Stomach smooth muscle (tissue), 2 donors: Measurements from ENCODE around the gene RNF114.
A peak's percentile ranks its signal among the peaks of the same experiment; 100 is the strongest.
"Not testable (repeated sequence)": the region's sequence is repeated elsewhere in the genome, so short reads cannot be mapped to it uniquely, and the experiment has no call there.

Source experiments
- H3K27ac ChIP-seq: one replicate; pipeline ENCODE4 v1.7.0; 2013; ENCODE audit warnings: mild to moderate bottlenecking, low read length, inconsistent platforms
- H3K27me3 ChIP-seq, 2 donors: one replicate each; pipeline ENCODE4 v1.7.0; 2013; ENCODE audit warnings: low read length in 2 of 2; ENCODE audit not compliant: insufficient read depth in 2 of 2, control insufficient read depth in 1 of 2
- H3K36me3 ChIP-seq, 2 donors: one replicate each; pipeline ENCODE4 v1.7.0; 2013; ENCODE audit warnings: low read length in 2 of 2; ENCODE audit not compliant: control insufficient read depth in 2 of 2, insufficient read depth in 2 of 2
- H3K4me1 ChIP-seq: one replicate; pipeline ENCODE4 v1.7.0; 2013; ENCODE audit warnings: low read length; ENCODE audit not compliant: control insufficient read depth, insufficient read depth
- H3K4me3 ChIP-seq, 2 donors: one replicate each; pipeline ENCODE4 v1.7.0; 2013; ENCODE audit warnings: low read length in 2 of 2
- H3K9ac ChIP-seq, 2 donors: one replicate each; pipeline ENCODE4 v1.7.0; 2013; ENCODE audit warnings: low read length in 2 of 2, mild to moderate bottlenecking in 1 of 2
- H3K9me3 ChIP-seq, 2 donors: one replicate each; pipeline ENCODE4 v1.7.0; 2013; ENCODE audit warnings: low read length in 2 of 2; ENCODE audit not compliant: control insufficient read depth in 2 of 2
- donor health status: healthy.
- donor health status: Pancreatic carcinoma.

The RNF114 gene

GRCh38 chr20:49969946-49970345 is 33.7 kb downstream of the RNF114 start:
- H3K9me3 ChIP-seq = no peaks in the 10 kb centered on the region
- H3K36me3 ChIP-seq = peaks cover 0 to 3% of the 10 kb centered on the region in 2 donors
- no peaks in the 10 kb centered on the region for H3K27me3 ChIP-seq
- no peaks in the 10 kb centered on the region for H3K4me1 ChIP-seq
- no peak overlapping the region for H3K27ac ChIP-seq
- no peak overlapping the region for H3K4me3 ChIP-seq
- no peak overlapping the region for H3K9ac ChIP-seq

GRCh38 chr20:49970498-49970897 is 34.3 kb downstream of the RNF114 start:
- no peaks in the 10 kb centered on the region for H3K27me3 ChIP-seq
- H3K27ac ChIP-seq = no peak overlapping the region
- no peak overlapping the region for H3K4me3 ChIP-seq
- H3K4me1 ChIP-seq = no peaks in the 10 kb centered on the region
- H3K9ac ChIP-seq = no peak overlapping the region
- no peaks in the 10 kb centered on the region for H3K9me3 ChIP-seq
- H3K36me3 ChIP-seq = peaks cover 0 to under 1% of the 10 kb centered on the region in 2 donors

GRCh38 chr20:49973981-49974380 is 37.8 kb downstream of the RNF114 start:
- Histone ChIP-seq H3K36me3 (no peaks in the 10 kb centered on the region), H3K9me3 (no peaks in the 10 kb centered on the region), H3K27me3 (no peaks in the 10 kb centered on the region), H3K4me1 (peaks cover 2% of the 10 kb centered on the region), H3K4me3 (no peak overlapping the region), H3K9ac (no peak overlapping the region), H3K27ac (no peak overlapping the region)

GRCh38 chr20:49976542-49976941 is 40.3 kb downstream of the RNF114 start:
- Histone ChIP-seq H3K36me3 (no peaks in the 10 kb centered on the region), H3K27ac (no peak overlapping the region), H3K27me3 (no peaks in the 10 kb centered on the region), H3K4me3 (no peak overlapping the region), H3K9ac (no peak overlapping the region), H3K9me3 (no peaks in the 10 kb centered on the region), H3K4me1 (peaks cover 6% of the 10 kb centered on the region)

GRCh38 chr20:49977740-49978139 is 41.5 kb downstream of the RNF114 start:
- H3K4me3 ChIP-seq, H3K9me3 ChIP-seq, H3K27ac ChIP-seq, H3K27me3 ChIP-seq, H3K9ac ChIP-seq, H3K36me3 ChIP-seq: not testable (repeated sequence)
- peaks cover 16% of the 10 kb centered on the region for H3K4me1 ChIP-seq

GRCh38 chr20:49978685-49979029 is 42.5 kb downstream of the RNF114 start:
- Histone ChIP-seq H3K9ac (peak overlapping the region in 1 of 2 donors; percentile 6), H3K9me3 (no peaks in the 10 kb centered on the region), H3K27ac (no peak overlapping the region), H3K4me3 (no peak overlapping the region), H3K36me3 (no peaks in the 10 kb centered on the region), H3K4me1 (peaks cover 25% of the 10 kb centered on the region), H3K27me3 (no peaks in the 10 kb centered on the region)

- H3K9ac ChIP-seq = peak overlapping the region in 1 of 2 donors; percentile 6
- H3K4me1 ChIP-seq = peaks cover 30% of the 10 kb centered on the region
- H3K36me3 ChIP-seq = no peaks in the 10 kb centered on the region
- H3K9me3 ChIP-seq = no peaks in the 10 kb centered on the region
- no peak overlapping the region for H3K27ac ChIP-seq
- no peaks in the 10 kb centered on the region for H3K27me3 ChIP-seq
- peak overlapping the region; percentile 60 to 67 for H3K4me3 ChIP-seq
Observed at GRCh38 chr20:49979030-49979832, 43.0 kb downstream of the RNF114 start.

- Histone ChIP-seq H3K4me3 (no peak overlapping the region), H3K9me3 (no peaks in the 10 kb centered on the region), H3K27ac (no peak overlapping the region), H3K9ac (no peak overlapping the region), H3K4me1 (peaks cover 37% of the 10 kb centered on the region), H3K36me3 (no peaks in the 10 kb centered on the region), H3K27me3 (no peaks in the 10 kb centered on the region)
Observed at GRCh38 chr20:49980140-49981008, 44.2 kb downstream of the RNF114 start.

- Histone ChIP-seq H3K36me3 (no peaks in the 10 kb centered on the region), H3K27ac (no peak overlapping the region), H3K9ac (no peak overlapping the region), H3K9me3 (no peaks in the 10 kb centered on the region), H3K4me3 (no peak overlapping the region), H3K4me1 (peaks cover 39% of the 10 kb centered on the region), H3K27me3 (no peaks in the 10 kb centered on the region)
Observed at GRCh38 chr20:49981218-49982071, 45.2 kb downstream of the RNF114 start.

- no peaks in the 10 kb centered on the region for H3K27me3 ChIP-seq
- no peaks in the 10 kb centered on the region for H3K9me3 ChIP-seq
- H3K36me3 ChIP-seq = no peaks in the 10 kb centered on the region
- H3K27ac ChIP-seq = no peak overlapping the region
- peak overlapping the region in 1 of 2 donors; percentile 13 for H3K9ac ChIP-seq
- H3K4me3 ChIP-seq = peak overlapping the region; percentile 40 to 54
- peaks cover 41% of the 10 kb centered on the region for H3K4me1 ChIP-seq
Observed at GRCh38 chr20:49982072-49982345, 45.8 kb downstream of the RNF114 start.
